GM18505 (cell line): ENCODE data around the gene DMRT1.

Source experiments
- ATAC-seq: cut with Tn5 transposase; IDR thresholded peaks from one replicate; pipeline ENCODE4 v1.9.1; 2021; ENCODE audit not compliant: unreplicated experiment
- POLR2A ChIP-seq: IDR thresholded peaks from 4 replicates; pipeline ENCODE4 v1.6.1; 2011; ENCODE audit warnings: borderline replicate concordance; ENCODE audit not compliant: insufficient read depth, insufficient read length; ENCODE audit errors: extremely low read depth

DMRT1 gene

GRCh38 chr9:962023-962422 lies 120.5 kb downstream of the DMRT1 start:
- TF ChIP-seq POLR2A, result no peak
- no peak for ATAC-seq

GRCh38 chr9:965497-965896 lies 124.0 kb downstream of the DMRT1 start:
- TF ChIP-seq POLR2A, result no peak
- no peak for ATAC-seq

- no peak for TF ChIP-seq POLR2A
- ATAC-seq, result no peak
Observed at GRCh38 chr9:966870-967269, 125.4 kb downstream of the DMRT1 start.

DNA sequence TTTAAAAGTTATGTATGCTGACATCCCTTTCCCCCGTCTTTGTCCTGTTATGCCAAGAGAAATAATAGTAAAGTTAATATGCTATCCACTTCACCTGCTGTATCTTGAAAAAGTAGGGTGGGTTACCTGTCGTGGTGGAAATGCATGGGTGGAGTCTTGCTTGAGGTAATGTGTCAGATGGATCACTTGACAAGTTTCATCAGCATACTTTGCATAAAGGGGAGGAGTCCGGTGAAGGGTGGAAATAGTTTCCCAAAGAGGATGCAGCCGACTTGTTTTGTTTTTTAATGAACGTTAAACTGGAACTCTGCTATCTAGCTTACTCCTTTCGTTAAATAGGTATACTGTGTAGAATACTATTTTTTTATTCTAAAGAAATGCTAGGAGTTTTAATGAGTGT lies 125.9 kb downstream of the DMRT1 start:
- TF ChIP-seq POLR2A, result no peak
- no peak for ATAC-seq

DNA sequence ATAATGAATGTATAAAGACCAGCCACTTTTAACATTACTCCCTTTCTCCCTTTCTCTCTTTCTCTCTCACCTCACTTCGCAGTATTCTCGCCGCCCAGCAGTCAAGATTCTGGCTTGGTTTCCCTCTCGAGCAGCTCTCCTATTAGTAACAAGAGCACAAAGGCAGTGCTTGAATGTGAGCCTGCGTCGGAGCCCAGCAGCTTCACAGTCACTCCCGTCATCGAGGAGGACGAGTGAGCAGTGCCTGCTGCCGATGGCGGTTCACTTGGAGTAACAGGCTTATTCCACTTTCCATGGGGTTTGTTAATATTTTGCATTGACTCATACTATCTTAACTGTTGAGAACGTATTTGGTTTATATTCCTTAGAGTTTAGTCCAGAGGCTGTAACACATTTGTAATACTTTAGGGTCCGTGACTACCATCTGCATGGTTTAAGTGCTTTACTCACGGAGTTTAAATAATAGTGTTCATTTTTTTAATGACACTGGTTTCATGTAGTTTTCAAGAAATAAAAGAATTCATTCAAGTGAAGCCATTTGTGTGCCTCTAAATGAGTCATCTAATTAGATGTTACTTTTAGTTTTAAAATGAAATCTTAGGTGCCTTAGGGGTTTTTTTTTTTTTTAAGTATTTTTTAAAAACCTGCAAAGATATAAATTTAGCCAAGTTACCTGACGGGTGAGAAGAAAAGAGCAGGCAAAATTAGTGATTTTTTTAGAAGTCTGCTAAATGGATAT lies 126.6 kb downstream of the DMRT1 start:
- TF ChIP-seq POLR2A, result no peak
- no peak for ATAC-seq

DNA sequence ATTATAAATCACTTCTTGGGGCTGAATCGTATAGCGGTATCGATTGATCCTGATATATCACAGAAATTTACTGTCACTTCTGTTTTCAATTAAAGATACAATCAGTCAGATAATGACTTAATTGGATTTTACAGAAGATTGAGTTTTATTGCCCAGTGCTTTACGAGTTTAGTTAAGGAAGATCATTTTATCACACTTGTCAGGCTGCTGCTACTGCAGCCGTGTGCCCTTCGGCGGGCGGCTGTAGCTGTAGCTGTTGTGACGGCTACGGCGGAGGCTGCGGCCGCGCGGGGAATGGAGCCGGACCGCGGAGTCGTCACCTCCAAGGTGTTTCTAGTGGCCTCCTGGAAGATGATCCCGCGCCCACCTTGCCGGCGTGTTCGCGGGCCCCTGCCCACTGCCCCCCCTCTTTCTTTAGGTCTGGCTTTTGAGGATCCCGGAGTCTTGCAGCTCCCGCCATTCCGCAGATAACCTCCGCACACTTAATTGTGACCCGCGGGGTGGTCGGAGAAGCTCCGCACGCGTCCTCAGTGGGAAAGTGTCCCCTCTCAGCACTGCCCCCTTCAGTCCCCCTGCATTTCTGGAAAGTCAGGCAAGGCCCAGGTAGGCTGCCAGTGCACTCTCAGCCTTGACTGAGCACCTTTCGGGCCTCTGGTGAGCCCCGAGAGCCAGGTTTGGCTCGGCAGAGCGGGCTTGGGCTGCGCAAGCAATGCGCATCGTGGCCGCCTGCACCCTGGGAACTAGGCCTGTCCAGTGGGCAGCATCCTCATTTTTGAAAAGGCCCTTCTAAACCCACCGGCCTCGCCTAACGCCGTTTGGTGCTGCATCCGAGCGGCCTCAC lies 128.0 kb downstream of the DMRT1 start:
- no peak for TF ChIP-seq POLR2A
- ATAC-seq, result no peak

DNA sequence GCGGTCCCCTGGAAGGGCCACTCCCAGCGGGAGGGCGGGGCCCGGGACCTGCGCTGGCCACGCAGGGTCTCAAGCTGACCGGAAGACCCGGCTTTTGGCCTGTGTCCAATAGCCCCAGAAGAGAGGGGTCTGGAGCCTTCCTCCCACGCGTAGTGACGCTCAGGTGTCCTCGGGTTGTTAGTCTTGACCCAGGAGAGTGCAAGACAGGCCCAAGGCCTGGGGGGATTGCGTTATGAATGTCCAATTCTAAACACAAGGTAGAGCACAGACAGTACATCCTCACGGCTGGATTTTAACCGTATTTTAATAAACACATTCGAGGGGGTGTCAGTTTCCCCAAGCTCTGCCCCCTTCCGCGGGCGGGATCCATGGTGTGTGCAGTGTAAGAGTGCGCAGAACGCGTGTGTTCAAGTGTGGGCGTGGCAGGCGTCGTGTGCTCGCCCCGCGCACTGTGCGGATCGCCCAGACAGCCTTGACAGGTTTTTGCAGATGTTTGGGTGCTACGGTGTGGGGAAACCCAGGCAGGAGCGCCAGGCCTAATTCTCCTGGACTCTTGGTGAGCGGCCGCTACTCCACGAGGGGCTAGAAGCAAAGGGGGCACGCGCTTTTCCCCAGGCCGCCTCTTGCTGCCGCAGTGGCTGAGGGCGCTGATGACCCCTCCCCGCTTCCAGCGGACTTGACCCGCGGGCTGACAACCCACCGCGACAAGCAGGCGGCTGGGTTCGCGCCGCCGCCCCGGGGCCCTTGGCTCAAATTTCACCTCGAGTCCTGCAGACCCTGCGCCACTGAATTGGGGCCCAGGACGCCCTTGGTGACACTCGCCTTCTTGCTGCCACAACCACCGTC lies 128.9 kb downstream of the DMRT1 start:
- no peak for TF ChIP-seq POLR2A
- no peak for ATAC-seq

- ATAC-seq, result no peak
- TF ChIP-seq POLR2A, result no peak
Observed at GRCh38 chr9:971901-972500, 130.5 kb downstream of the DMRT1 start.

DNA sequence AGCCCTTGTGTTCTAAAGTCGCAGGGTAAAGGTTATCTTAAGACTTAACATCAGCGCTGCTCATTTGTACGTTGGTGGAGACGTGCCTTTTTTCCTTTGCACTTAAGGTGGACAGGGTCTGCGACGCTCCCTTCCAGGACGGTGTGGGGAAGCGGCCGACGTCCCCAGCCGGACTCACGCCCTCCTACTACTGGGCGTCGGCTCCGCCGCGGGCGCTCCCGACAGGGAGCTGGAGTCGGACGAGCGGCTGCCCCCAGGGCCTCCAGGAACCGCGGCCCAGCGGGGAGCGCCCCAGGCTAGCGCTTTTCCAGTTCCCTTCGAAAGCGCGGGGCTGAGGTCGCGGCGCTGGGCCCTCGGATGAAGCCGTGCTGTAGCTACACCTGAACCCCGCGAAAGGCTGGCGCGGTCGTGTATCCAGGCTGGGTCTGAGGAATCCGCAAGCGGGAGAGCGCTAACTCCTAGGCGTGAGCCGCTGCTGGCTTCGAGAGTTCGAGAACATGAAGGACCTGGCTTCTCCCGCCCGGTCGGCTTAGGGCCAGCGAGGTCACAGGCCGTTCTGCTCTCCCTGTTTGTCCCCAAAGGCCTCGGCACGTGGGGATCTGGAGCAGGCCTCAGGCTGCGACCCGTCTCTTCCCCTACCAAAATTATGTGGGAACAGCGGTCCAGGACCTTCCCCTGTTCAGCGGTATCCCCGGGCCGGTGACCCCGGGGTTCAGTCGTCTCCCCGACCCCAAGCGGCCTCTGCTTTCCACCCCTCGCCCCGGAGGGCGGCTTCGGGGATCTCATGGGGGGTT lies 131.2 kb downstream of the DMRT1 start:
- no peak for TF ChIP-seq POLR2A
- ATAC-seq, result no peak

GRCh38 chr9:973295-973834 lies 131.9 kb downstream of the DMRT1 start:
- ATAC-seq, result no peak
- no peak for TF ChIP-seq POLR2A

- no peak for ATAC-seq
Observed at GRCh38 chr9:974031-974995, 132.8 kb downstream of the DMRT1 start.

GRCh38 chr9:974996-975739 lies 133.7 kb downstream of the DMRT1 start:
- TF ChIP-seq POLR2A, result no peak

More at GRCh38 chr9:974031-974995, 132.8 kb downstream of the DMRT1 start:
- no peak for TF ChIP-seq POLR2A

More at GRCh38 chr9:974996-975739, 133.7 kb downstream of the DMRT1 start:
- no peak for ATAC-seq
